SIG-M5 treated with dmso at 0.1 percent for 504 hours (cell line): ENCODE results near the gene ABCF2.

Source experiments
- DNase-seq: peaks from one replicate; lab custom pipeline; 2025; ENCODE audit not compliant: unreplicated experiment; lab: John Stamatoyannopoulos, UW

Gene ABCF2

DNA sequence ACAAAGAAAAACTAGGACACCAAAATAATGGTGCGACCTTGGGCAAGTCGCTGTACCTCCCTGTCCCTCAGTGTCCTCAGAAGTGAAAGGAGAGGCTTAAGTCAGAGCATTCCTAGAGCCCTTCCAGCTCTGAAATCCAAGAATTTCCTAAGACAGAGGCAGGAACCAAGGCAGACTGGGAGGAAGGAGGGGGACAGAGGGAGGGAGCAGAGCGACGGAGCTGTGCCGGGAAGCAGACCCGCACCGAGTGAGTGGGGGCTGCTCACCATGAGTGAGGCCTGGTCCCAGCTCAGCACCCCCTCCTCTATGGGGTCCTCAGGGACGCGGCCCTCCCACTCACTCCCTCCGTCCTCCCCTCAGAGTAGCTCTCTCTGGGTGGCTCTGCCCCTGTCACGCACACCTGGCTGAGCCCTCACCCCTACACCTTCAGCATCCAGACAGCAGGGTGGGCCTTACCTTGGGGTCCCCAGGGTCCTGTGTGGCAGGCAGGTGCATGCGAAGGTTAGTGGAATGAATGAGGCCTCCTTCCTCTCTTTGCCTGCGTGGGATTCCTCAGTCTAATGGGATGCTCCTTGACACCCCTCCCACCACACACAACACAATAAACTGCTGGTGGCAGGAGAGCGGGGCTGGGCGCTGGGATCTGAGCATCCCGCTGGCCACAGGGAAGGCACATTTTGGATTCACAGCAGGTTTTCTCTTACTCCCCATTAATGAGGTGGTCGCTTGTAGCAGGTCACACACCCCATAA lies 26.1 kb upstream of the ABCF2 start:
- no peak for DNase-seq

DNA sequence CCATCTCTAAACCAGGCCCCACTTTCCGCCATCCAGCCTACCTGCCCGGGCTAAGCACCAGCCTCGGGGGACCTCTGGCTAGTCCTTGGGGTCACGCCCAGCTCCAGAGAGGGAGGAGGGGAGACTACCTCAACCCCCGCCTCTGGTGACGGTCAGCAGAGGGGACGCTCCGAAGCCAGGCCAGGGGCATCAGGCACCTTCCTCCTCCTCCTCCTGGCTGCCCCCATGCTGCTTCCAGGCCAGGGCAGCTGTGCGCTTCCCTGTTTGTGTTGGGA lies 25.5 kb upstream of the ABCF2 start:
- no peak for DNase-seq

DNA sequence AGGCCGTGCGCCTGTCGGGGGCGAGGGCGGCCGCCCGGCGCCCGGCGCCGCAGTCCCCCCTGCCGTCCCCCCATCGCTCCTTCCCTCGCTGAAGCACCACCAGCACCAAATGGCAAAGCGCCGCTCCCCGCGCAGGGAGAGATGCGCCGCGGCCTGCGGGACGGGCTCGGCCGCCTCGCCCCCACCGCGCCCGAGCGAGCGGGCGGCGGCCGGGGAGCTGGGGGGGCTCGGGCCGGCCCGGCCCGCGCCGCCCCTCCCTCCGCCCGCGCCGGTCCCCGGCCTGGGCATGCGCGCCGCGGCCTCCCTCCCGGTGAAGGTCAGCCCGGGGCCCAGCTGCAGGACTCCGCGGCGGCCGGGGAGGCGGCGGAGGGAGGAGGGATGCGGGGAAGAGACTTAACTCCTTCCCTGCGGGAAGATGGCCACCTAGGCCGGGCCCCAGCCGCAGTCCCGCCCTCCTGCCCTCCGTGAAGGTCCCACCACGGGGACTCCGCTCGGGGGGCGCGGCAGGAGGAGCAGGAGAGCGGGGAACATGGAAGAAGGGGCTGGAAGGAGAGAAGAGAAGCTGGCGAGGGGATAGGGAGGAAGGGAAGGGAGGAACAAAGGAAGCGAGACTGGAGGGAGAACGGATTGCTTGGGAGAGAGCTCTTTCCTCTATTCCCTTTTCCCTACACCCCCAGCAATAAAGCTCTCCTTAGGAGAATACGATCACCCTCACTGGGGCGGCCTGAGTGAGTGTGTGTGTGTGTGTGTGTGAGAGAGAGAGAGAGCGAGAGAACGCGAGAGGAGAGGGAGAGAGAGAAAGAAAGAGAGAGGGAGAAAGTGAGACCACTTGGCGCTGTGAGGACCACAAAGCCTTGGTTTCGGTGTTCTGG lies 24.9 kb upstream of the ABCF2 start:
- no peak for DNase-seq

DNA sequence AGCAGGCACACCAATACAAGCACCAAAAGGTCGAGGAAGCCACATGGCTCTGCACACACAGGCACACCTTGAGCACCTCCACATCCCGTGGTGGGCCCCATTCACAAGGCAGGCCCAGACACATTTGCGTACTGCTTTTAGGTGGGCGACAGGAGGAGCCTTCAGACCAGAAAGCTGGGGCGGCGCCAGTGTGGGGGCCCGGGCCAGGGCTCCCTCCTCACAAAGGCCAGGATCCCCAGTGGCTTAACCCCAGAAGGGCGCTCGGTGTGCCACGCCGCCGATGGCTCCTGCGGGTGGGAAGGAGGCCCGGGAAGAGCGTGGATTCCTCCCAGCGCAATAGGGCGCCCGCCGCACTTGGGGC lies 24.3 kb upstream of the ABCF2 start:
- DNase-seq = no peak

DNA sequence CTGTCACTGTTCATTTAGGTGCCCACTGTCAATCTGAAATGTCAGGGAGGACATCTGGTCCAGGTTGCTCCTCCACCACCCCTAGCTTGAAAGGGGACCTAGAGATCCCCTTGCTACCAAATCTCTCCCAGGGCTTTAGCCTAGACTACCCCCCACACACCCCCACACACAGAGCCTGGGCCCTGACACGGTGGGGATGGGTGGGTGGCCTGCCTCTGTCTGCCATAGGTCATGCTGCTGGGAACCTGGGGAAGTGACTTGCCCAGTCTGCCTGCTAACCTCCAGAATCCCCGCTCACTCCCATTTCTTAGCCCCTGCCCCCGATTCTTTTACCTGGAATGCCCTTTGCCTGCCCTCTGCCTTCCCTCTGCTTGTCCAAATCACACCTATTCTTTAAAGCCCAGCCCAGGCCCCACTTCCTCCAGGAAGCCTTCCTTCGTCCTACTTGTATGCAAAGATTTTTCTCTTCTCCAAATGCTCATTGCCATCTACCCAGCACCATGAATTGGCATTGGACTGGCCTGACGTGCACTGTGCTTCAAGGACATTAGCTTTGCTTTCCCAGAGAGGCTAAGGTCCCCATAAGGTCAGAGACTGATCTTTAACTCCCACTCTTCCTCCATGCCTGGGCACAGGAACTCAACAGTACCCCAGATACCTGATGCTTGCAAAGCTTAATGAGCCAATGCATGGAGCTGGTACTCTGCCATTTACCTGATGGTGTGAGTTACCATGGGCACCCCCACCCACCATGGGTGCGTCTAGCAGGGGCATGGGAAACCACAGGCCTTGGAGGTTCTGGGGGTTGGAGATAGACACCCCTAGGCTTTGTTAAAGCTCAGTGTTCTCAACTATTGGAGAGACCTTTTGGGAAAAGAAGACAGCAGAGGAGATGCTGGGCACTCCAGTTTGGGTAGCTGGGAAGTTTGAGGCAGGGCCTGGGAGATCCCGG lies 23.5 kb upstream of the ABCF2 start:
- DNase-seq = no peak

DNA sequence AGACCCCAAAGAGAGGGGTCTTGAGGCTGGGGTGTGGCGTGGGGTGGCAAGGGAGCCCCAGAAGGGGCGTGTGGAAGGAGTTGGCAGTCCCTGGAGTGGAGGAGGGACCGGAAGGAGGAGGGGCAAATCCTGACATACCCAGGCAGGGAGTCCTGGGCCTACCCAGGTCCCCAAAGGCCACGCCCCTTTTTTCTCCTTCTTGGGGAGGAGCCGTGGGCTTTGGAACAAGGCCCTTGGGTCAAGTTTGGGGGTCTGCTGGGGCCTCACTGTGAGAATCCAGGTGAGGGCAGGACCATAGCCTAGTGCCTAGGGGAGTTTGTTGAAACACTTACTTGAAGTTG lies 22.7 kb upstream of the ABCF2 start:
- no peak for DNase-seq

DNA sequence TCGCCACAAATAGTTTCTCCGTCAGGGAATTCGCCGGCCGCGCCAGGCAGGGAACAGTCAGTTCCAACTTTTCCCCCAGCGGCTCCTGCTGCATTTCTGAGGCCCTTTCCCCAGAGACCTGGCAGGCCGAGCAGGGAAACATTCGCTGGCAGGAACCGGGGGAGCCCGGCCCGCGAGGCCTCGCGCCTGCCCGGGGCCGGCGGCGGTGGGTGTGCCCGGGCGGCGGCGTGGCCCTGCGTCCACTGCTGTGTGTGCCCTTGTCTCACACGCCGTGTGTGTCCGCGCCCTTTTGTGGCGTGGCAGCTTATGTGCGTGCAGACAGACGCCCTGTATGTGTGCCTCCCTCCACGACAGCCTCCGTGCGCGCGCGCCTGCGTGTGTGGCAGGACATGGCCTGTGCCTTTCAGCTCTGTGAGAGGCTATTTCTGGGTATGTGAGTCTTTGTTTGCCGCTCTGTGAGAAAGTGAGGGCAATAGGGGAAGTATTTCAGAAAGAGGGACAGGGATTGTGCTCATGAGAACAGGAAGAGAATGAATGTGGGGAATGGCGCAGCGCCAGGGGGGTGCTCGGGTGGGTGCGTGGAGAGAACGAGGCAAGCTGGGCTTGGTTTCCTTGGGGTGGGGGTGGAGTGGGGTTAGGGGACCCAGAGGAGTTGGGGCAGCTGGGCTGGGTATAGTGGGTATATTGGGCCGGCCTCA lies 22.2 kb upstream of the ABCF2 start:
- DNase-seq = peak; percentile 77

DNA sequence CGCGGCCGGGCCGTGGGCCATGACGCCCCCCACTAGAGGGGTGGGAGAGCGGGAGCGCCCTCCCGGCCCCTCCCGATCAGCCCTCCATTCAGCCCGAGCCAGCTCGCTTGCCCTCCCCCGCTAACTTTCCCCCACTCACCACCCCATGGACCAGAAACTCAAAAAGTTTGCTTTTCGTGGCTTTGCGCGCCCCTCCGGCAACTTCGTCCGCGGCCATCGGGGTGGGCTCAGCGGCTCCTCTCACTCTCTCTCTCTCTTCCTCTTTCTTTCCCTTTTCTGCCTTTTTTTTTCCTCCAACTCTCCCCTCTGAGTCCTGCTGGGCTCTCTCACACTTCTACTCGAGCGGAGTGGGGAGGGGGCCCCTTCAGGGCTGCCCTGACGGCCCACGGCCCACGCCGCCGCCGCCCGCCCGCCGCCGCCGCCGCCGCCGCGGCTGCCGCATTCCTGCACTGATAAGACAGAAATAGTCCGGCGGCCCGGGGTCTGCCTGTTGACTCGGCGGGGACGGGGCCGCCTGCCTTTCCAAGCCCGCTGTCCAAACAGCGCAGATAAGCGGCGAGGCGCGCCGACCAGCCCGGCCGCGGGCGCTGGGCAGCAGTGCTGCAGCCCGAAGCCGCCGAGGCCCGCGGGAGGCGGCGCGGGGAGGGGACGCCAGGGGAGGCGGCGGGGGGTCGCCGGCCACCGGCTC lies 21.5 kb upstream of the ABCF2 start, which contains the start of gene SMARCD3:
Gene SMARCD3 (minus strand): TSS at position 349 of the 688 bp plus-strand sequence. CDS start 132 bp downstream, at position 217.
- peak; percentile 4 for DNase-seq

DNA sequence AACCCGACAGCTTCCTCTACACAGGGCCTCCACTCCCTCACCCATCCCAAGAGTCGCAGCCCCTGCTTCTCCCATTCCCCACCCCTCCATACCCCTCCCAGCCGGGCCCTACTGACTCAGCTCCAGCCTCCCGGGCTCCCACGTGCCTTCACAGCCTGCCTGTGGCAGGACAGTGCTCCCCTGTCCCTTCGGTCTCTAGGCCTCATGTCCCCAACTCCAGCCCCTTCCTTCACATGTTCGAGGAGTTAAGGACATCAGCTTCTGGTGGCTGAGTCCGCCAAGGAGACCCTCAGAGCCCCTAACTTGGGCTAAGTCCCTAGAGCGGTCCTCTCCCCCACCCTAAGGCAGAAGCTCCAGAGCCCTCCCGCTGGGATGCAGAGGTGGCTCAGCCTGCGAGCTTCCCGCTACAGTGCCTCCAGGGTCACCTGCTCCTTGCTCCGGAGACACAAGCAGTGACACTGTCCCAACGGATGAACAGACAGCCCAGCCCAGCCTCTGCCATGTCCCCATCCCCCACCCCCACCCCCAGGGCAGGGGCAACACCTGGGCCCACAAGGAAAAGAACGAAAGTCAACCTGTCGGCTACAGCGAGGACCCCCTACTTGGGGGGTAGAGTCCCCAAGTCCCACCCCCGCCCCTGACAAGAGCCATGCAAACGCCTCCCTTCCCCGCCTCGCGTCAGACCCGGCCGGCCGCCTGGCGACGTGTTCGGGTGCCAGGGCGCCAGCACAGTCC lies 20.8 kb upstream of the ABCF2 start:
- no peak for DNase-seq

DNA sequence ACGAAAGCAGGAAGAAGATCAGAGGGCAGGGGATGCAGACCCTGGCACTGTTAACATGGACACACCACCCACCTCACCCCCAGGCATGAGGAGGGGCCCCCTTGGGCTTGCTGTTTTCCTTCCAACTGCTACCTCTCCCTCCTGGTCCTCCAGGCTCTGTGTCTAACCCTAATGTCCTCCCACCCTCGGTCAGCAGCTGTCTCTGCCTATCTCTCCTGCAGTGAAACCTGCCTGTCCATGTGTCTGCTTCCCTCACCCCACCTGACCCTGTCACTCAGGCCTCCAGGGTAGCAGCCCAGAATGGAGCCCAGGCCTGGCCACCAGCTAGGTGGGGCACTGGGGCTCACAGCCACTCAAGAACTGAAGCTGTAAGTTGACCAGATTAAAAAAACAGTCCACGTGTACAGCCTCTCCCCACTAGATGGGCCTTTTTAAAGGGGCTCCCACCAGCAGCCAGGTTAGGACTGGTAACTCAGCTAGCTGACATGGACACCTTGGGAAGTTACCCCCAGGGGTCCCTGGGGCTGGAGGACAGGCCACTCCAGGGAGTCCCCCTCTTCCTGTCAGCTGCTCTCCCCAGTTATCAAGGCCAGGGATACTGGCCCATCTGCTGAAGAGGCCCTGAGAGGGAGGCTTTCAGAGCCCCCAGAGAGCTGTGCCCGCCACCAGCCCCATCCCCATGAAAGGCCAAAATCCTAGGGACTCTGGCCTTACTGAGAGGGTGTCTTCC lies 20.0 kb upstream of the ABCF2 start:
- DNase-seq = no peak

DNA sequence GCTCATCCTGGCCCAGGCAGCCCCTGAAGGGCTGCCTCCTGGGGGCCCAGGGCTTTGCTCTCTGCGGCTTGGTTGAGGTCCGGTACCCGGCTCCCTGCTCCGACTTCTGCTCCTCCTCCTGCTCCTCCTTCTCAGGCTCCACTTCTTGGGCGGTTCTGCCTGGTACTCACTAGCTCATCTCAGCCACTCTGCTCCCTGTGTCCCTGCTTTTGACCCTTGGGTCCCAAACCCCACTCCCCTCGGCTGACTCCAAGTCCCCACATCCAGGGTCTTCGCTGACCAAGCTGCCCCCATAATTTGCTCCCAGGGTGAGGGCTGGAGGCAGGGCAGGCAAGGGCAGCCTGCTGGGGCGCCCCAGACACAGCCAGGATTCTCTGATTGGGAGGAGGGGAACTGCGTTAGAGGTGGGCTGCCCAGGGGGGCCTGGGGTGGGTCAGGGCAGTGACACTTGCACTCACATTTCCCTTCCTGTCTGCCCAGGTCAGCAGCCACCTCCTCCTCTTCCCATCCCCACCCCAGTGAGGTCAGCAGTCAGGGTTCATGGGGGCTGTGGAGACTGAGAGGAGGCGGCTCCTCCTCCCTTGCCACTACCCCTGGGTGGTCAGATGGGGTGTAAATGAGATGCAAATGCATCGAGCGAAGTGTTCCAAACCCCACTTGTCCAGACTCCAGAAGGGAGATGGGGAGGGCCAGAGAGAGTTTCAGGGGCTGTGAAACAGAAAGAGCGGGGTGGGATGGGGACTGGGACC lies 19.3 kb upstream of the ABCF2 start:
- DNase-seq = no peak

DNA sequence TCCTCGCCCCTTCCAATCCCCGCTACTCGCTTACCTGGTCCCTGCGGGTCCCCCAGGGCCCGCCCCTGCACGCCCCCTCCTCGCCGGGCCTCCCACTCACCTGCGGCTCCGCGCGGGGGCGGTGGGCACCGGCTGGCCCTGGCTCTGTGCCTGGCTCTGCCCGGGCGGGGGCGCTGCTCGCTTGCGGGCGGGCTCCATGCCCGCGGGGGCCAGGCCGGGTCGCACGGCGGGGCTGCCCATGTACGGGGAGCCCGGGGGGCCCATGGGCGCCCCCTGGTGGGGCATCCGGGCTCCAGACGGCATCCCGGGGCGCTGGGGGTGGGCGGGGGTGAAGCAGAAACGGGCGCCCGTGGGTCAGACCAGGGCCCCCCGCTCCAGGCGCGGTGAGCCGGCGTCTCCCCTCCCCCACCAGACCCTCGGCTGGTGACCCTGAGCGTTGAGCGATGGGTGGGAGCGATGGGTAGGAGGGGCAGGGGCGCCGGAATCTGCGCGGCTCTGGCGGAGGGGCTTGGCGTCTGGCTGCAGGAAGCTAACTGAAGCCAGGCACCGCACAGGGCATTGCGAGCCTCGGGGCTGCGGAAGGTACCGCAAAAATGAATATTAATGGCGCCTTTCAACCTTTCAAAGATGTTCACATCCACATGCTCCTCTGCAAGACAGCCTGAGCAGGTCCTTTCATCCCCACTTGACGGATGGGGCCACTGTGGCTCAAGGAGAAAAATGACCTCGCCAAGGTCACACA lies 18.5 kb upstream of the ABCF2 start:
- DNase-seq = peak; percentile 3

DNA sequence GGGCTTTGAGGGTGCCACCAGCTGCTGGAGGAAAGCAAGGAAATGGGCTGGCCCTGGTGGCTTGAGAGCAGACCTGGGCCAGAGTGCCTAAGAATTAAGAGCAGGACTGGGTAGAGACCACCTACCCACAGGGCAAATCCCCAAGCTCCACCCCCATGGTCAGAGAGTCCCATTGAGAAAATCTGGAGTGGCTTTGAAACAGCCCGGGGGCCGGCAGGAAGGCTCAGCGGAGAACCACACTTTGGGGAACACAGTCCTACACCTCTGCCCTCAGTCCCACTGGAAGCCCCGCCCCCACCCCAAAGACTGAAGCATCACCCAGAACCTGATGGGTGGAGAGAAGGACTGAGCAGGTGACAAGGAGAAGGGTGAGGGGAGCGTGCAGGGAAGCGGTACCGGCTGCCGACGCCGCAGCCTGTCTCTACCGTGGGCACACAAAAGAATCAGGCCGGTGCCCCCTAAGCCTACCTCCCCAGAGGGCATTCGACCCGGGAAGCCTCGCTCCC lies 17.9 kb upstream of the ABCF2 start:
- DNase-seq = no peak

DNA sequence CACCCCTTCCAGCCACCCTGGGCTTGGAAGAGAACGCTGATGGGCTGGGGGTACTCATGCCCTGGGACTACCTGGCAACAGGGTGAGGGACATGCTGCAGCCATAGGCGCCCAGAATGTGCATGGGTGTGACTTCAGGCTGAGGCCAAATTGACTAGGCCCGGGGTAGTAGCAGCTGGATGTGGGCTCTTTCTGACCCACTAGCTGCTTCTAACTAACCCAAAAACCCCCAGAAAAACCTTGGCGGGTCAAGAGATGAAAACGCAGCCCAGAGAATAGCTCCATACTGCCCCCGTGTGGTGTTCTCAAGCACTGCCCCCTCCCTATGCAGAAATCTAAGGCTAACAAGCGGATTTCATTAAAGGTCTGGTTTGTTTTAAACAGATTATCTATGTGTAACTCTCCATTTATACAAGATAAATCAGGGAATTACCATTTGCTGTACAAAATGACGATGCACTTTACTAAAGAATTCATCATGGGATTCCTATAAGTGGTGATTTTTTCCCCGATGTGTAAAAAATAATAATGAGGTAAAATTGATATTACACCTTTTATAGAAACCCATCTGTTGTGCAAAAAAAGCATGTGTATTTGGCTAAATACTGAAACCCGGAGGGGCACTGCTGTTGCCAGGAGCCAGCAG lies 17.3 kb upstream of the ABCF2 start:
- DNase-seq = peak; percentile 54

DNA sequence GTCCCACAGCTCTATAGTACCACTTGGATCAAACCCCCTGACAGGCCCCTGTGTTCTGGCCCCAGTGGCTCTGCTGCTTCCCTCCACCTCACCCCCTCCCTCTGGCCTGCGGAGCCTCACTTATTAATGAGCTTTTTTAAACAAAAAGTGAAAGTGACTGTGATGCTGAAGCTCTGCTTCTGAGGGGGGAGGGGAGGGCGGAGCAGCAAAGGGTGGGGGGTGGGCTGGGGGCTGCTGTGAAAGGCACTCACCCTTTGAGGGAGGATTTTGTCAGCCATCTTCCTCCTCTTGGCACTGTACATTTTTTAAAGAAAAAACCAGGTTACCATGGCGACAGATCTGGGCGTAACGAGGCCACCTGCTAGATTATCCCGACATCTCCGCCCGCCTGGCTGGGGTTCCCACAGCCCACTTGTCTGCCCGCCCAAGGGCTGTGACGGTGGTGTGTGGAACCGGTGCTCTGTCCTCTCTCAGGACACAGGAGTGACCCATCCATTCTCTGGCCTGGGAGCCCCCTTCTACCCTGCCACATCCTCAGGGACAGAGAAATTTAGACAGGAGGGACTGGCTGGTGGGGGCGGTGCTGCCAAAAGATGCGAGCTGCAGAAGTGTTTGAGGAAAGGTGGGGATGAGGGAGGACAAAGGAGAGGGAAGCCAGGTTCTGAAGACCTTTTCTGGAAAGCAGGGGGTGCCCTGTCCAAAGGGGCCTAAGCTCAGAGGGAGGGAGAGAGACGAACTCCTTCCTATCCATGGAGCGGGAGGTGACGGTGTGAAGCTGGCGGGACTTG lies 16.6 kb upstream of the ABCF2 start:
- no peak for DNase-seq

DNA sequence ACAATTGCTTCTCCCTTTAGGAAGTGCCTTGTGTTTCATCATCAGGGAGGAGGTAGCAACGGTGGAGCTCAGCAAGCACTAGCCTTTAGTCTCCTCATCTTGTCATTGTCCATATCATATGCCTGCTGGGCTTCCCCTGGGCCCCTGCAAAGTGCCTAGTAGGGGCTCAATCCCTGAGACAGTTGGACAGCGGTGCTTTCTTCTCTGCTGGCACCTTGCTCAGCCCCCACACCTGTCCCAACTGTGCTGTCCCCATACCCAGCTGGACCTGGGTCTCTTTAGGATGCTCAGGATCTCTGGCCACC lies 16.0 kb upstream of the ABCF2 start:
- DNase-seq = no peak
